ENCODE measurements around the gene C9orf152.

C9orf152 gene

DNA sequence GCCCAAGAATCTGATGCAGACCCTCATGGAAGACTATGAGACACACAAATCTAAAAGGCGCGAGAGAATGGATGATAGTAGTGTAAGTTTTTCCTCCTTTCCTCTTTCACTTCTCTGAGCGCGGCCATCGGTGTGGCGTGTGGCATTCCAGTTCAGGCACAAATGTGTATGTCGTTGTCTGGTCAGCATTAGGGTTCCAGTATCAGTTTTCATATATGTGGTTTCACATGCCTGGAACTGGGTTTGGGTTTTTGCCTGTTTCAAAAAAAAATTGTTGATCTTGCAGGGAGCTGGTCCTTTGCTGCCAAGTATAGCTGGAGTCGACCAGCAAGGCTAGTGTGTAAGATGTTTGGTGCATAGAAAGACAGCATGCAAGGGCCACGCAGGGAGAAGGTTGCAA is 51.5 kb downstream of the C9orf152 start:
- TF ChIP-seq, protein P1, sequence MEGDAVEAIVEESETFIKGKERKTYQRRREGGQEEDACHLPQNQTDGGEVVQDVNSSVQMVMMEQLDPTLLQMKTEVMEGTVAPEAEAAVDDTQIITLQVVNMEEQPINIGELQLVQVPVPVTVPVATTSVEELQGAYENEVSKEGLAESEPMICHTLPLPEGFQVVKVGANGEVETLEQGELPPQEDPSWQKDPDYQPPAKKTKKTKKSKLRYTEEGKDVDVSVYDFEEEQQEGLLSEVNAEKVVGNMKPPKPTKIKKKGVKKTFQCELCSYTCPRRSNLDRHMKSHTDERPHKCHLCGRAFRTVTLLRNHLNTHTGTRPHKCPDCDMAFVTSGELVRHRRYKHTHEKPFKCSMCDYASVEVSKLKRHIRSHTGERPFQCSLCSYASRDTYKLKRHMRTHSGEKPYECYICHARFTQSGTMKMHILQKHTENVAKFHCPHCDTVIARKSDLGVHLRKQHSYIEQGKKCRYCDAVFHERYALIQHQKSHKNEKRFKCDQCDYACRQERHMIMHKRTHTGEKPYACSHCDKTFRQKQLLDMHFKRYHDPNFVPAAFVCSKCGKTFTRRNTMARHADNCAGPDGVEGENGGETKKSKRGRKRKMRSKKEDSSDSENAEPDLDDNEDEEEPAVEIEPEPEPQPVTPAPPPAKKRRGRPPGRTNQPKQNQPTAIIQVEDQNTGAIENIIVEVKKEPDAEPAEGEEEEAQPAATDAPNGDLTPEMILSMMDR (conservative IDR thresholded peaks at IDR 0.05; ENCODE audit: low read length), result no peak
- no peak for TF ChIP-seq EZH2phosphoT487 (IDR thresholded peaks at IDR 0.05; ENCODE audit: borderline replicate concordance)
- Histone ChIP-seq H3K9me3 (ENCODE audit: insufficient read depth, low read depth, low read length) (no peaks in the 10 kb centered on the region), H3K36me3 (ENCODE audit: insufficient read depth, low read length) (peaks cover 47% of the 10 kb centered on the region), H3K4me2 (ENCODE audit: low read depth, low read length, poor library complexity, severe bottlenecking) (peak overlapping the region; percentile 95), H3K9ac (ENCODE audit: low read depth, low read length, poor library complexity, severe bottlenecking) (peak overlapping the region; percentile 98), H3F3A (ENCODE audit: low read depth) (peaks cover 22% of the 10 kb centered on the region), H3K4me3 (ENCODE audit: low read length, poor library complexity, severe bottlenecking) (peak overlapping the region; percentile 84), H3K4me1 (ENCODE audit: insufficient read depth, low read length, poor library complexity, severe bottlenecking) (peaks cover 94% of the 10 kb centered on the region), H3K27me3 (ENCODE audit: insufficient read depth, low read length, poor library complexity, severe bottlenecking) (no peaks in the 10 kb centered on the region), H4K20me1 (ENCODE audit: insufficient read depth, low read length, poor library complexity, severe bottlenecking) (no peaks in the 10 kb centered on the region), H3K79me2 (ENCODE audit: insufficient read depth, low read length) (peaks cover 94% of the 10 kb centered on the region), H3K9me2 (replicated peaks; ENCODE audit: low read depth, low read length) (no peaks in the 10 kb centered on the region), H2AFZ (ENCODE audit: low read length) (no peak overlapping the region)

DNA sequence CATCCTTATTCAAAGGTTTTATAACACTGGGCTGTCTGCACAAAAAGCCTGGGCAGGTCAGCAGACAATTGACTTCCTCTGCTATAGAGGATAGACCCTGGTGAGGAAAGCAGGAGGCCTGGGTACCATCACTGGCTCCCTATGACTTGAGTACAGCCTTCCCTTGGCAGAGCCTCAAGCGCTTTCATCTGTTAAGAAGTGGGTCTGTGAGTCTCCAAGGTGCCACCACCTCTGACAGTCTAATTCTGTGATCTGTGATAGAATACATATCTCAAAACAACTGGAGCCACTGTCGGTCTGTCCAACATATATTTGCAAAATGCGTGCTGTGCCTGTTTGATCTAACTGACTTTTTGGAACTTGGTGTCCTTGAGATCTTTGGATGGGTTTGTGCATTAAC is 52.2 kb downstream of the C9orf152 start:
- Histone ChIP-seq H3K4me2 (ENCODE audit: low read depth, low read length, poor library complexity, severe bottlenecking) (peak overlapping the region; percentile 95), H3K79me2 (ENCODE audit: insufficient read depth, low read length) (peaks cover 94% of the 10 kb centered on the region), H2AFZ (ENCODE audit: low read length) (no peak overlapping the region), H3K4me3 (ENCODE audit: low read length, poor library complexity, severe bottlenecking) (peak overlapping the region; percentile 84), H3K9me3 (ENCODE audit: insufficient read depth, low read depth, low read length) (no peaks in the 10 kb centered on the region), H3K27me3 (ENCODE audit: insufficient read depth, low read length, poor library complexity, severe bottlenecking) (no peaks in the 10 kb centered on the region), H3K9ac (ENCODE audit: low read depth, low read length, poor library complexity, severe bottlenecking) (peak overlapping the region; percentile 98), H3K9me2 (replicated peaks; ENCODE audit: low read depth, low read length) (no peaks in the 10 kb centered on the region), H3K4me1 (ENCODE audit: insufficient read depth, low read length, poor library complexity, severe bottlenecking) (peaks cover 94% of the 10 kb centered on the region), H3K36me3 (ENCODE audit: insufficient read depth, low read length) (peaks cover 44% of the 10 kb centered on the region), H4K20me1 (ENCODE audit: insufficient read depth, low read length, poor library complexity, severe bottlenecking) (no peaks in the 10 kb centered on the region), H3F3A (ENCODE audit: low read depth) (peaks cover 22% of the 10 kb centered on the region)
- TF ChIP-seq, protein P1 (conservative IDR thresholded peaks at IDR 0.05; ENCODE audit: low read length), result no peak
- TF ChIP-seq EZH2phosphoT487 (IDR thresholded peaks at IDR 0.05; ENCODE audit: borderline replicate concordance), result no peak

DNA sequence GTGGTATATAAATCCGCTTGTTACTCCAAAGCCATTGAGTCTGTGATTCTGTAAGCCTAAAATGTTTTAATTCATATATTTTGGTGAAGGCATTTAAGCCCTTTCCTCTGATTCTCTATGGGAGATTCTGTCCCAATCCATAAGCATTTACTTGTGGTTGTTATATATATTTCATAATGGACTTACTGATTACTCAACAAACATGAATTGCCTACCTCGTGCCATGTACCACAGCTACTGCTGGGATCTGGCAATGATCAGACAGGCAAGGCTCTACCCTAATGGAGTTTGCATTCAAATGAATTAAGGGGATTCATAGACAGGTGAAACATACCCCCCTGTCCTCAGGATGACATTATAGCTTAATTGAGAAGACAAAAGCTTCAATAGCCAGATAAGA is 54.5 kb downstream of the C9orf152 start:
- Histone ChIP-seq H3K9me2 (replicated peaks; ENCODE audit: low read depth, low read length) (no peaks in the 10 kb centered on the region), H4K20me1 (ENCODE audit: insufficient read depth, low read length, poor library complexity, severe bottlenecking) (no peaks in the 10 kb centered on the region), H3K4me2 (ENCODE audit: low read depth, low read length, poor library complexity, severe bottlenecking) (peak overlapping the region; percentile 95), H3K4me3 (ENCODE audit: low read length, poor library complexity, severe bottlenecking) (peak overlapping the region; percentile 84), H3K4me1 (ENCODE audit: insufficient read depth, low read length, poor library complexity, severe bottlenecking) (peaks cover 94% of the 10 kb centered on the region), H3K27me3 (ENCODE audit: insufficient read depth, low read length, poor library complexity, severe bottlenecking) (no peaks in the 10 kb centered on the region), H3K79me2 (ENCODE audit: insufficient read depth, low read length) (peaks cover 94% of the 10 kb centered on the region), H3K9me3 (ENCODE audit: insufficient read depth, low read depth, low read length) (no peaks in the 10 kb centered on the region), H3F3A (ENCODE audit: low read depth) (peaks cover 29% of the 10 kb centered on the region), H3K36me3 (ENCODE audit: insufficient read depth, low read length) (peaks cover 36% of the 10 kb centered on the region), H3K9ac (ENCODE audit: low read depth, low read length, poor library complexity, severe bottlenecking) (peak overlapping the region; percentile 98), H2AFZ (ENCODE audit: low read length) (no peak overlapping the region)
- TF ChIP-seq, protein P1 (conservative IDR thresholded peaks at IDR 0.05; ENCODE audit: low read length), result no peak
- TF ChIP-seq EZH2phosphoT487 (IDR thresholded peaks at IDR 0.05; ENCODE audit: borderline replicate concordance), result no peak

Data from Loucy (cell line).